Erythroblast (primary cell): ENCODE measurements around the gene TUBG1.

Source experiments
- GATA1 ChIP-seq: IDR thresholded peaks from 2 replicates; pipeline ENCODE4 v1.6.1; 2011; ENCODE audit warnings: low read depth, mild to moderate bottlenecking, control low read depth, low read length, moderate library complexity
- POLR2A ChIP-seq: IDR thresholded peaks from 2 replicates; pipeline ENCODE4 v1.6.1; 2011; ENCODE audit warnings: mild to moderate bottlenecking, low read length

DNA sequence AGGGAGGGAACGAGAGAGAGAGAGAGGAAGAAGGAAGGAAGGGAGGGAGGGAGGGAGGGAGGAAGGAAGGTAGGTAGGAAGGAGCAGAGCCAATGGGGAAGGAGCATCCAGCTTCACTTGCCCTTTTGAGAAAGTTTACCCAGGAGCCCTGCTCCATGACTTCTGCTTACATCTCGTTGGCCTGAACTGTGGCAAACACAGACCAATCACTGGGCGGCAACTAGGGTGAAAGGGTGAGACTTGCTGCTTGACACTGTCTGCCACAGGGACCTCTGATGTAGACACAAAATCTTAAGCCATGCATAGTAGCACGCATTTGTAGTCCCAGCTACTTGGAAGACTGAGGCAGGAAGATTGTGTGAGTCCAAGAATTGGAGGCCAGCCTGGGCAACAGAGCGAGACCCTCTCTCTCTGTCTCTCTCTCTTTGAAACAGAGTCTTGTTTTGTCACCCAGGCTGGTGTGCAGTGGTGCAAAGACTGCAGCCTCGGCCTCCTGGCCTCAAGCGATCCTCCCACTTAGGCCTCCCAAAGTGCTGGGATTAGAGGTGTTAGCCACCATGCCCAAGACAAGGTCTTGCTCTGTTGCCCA lies 30.1 kb downstream of the TUBG1 start:
- no peak for TF ChIP-seq POLR2A
- TF ChIP-seq GATA1 = no peak
